ENCODE measurements around the gene DNAH7. TPM values are rescaled to one million over a fixed set of nuclear protein-coding genes. Genes with fewer than 3 reads are reported as not detected.

The DNAH7 gene
- total and polyA plus RNA-seq, 2 donors (not counting 3 experiments of a cell fraction or from before 2014, with no cell fraction given), result 0.15 to 0.24 TPM

- intact Hi-C loops (cut with micrococcal nuclease), result no loop called here
- BruUV-seq (replicated peaks), result no TSS peak
- no peaks in the 10 kb centered on the region for H3K27me3 ChIP-seq (ENCODE audit: control insufficient read depth in 2 of 2, insufficient read depth in 2 of 2, low read length in 2 of 2)
- no peak overlapping the region for H2AFZ ChIP-seq (ENCODE audit: low read depth, low read length)
- H3K79me2 ChIP-seq (ENCODE audit: control insufficient read depth, insufficient read depth, low read length), result no peaks in the 10 kb centered on the region
- TF ChIP-seq EZH2 (IDR thresholded peaks at IDR 0.05; ENCODE audit: borderline replicate concordance, low read depth, low read length, severe bottlenecking) (no peak), GATA2 (IDR thresholded peaks at IDR 0.05; ENCODE audit: insufficient read depth, insufficient read length, low read depth, low read length) (no peak), JUN (IDR thresholded peaks at IDR 0.05; ENCODE audit: borderline replicate concordance, insufficient read depth, insufficient read length, low read depth) (no peak)
- no peak for DNase-seq (ENCODE audit: low read depth, low spot score)
- no peak overlapping the region for H3K4me3 ChIP-seq (replicated peaks in 1 of 3; ENCODE audit: insufficient read depth in 1 of 3, low read depth in 1 of 3, low read length in 3 of 3)
- H3K36me3 ChIP-seq (ENCODE audit: control insufficient read depth in 2 of 2, extremely low read depth in 1 of 2, insufficient read depth in 2 of 2, low read length in 2 of 2), result no peaks in the 10 kb centered on the region
- H3K4me2 ChIP-seq (ENCODE audit: insufficient read depth, low read length), result no peak overlapping the region
- dilution Hi-C loops (cut with MboI; ENCODE audit: extremely low pct_ligation_motif_present, low sequenced_read_pairs), result no loop called here
- FAIRE-seq, result no peak
- no peaks in the 10 kb centered on the region for H3K9me1 ChIP-seq (replicated peaks; ENCODE audit: control insufficient read depth, extremely low read depth, insufficient read depth, low read length)
- H3K4me1 ChIP-seq (ENCODE audit: control insufficient read depth, extremely low read depth, insufficient read depth, low read length), result no peaks in the 10 kb centered on the region
- no peak overlapping the region for H3K27ac ChIP-seq (ENCODE audit: insufficient read depth, low read depth, low read length)
- ChIA-PET POLR2A (no interaction called here), CTCF (no interaction called here)
- H3K9me3 ChIP-seq (replicated peaks; ENCODE audit: control insufficient read depth, insufficient read depth, low read length), result no peaks in the 10 kb centered on the region
- no peaks in the 10 kb centered on the region for H4K20me1 ChIP-seq (replicated peaks; ENCODE audit: control insufficient read depth, extremely low read depth, insufficient read depth, low read length)
- H3K9ac ChIP-seq (replicated peaks; ENCODE audit: extremely low read depth, insufficient read depth, low read length), result no peak overlapping the region
Observed at GRCh38 chr2:195995499-195995898, 73.1 kb downstream of the DNAH7 start.

GRCh38 chr2:195993623-195994022, 75.0 kb downstream of the DNAH7 start:
- Histone ChIP-seq H3K4me2 (ENCODE audit: insufficient read depth, low read length) (no peak overlapping the region), H3K36me3 (ENCODE audit: control insufficient read depth in 2 of 2, extremely low read depth in 1 of 2, insufficient read depth in 2 of 2, low read length in 2 of 2) (no peaks in the 10 kb centered on the region), H3K4me1 (ENCODE audit: control insufficient read depth, extremely low read depth, insufficient read depth, low read length) (no peaks in the 10 kb centered on the region), H3K9me3 (replicated peaks; ENCODE audit: control insufficient read depth, insufficient read depth, low read length) (no peaks in the 10 kb centered on the region), H3K9me1 (replicated peaks; ENCODE audit: control insufficient read depth, extremely low read depth, insufficient read depth, low read length) (no peaks in the 10 kb centered on the region), H3K79me2 (ENCODE audit: control insufficient read depth, insufficient read depth, low read length) (no peaks in the 10 kb centered on the region), H3K4me3 (replicated peaks in 1 of 3; ENCODE audit: insufficient read depth in 1 of 3, low read depth in 1 of 3, low read length in 3 of 3) (no peak overlapping the region), H4K20me1 (replicated peaks; ENCODE audit: control insufficient read depth, extremely low read depth, insufficient read depth, low read length) (no peaks in the 10 kb centered on the region), H3K27me3 (ENCODE audit: control insufficient read depth in 2 of 2, insufficient read depth in 2 of 2, low read length in 2 of 2) (no peaks in the 10 kb centered on the region), H3K27ac (ENCODE audit: insufficient read depth, low read depth, low read length) (no peak overlapping the region), H2AFZ (ENCODE audit: low read depth, low read length) (no peak overlapping the region), H3K9ac (replicated peaks; ENCODE audit: extremely low read depth, insufficient read depth, low read length) (no peak overlapping the region)
- POLR2A ChIA-PET, result no interaction called here
- TF ChIP-seq EZH2 (IDR thresholded peaks at IDR 0.05; ENCODE audit: borderline replicate concordance, low read depth, low read length, severe bottlenecking) (no peak), MAX (IDR thresholded peaks at IDR 0.05; ENCODE audit: insufficient read depth, insufficient read length) (no peak), CTCF (IDR thresholded peaks at IDR 0.05; ENCODE audit: extremely low read depth in 1 of 2, insufficient read depth in 1 of 2, low read depth in 1 of 2, low read length in 2 of 2) (no peak), GATA2 (IDR thresholded peaks at IDR 0.05; ENCODE audit: insufficient read depth, insufficient read length, low read depth, low read length) (no peak), POLR2AphosphoS5 (IDR thresholded peaks at IDR 0.05; ENCODE audit: insufficient read depth, low read depth, low read length) (no peak), POLR2A (IDR thresholded peaks at IDR 0.05; ENCODE audit: low read depth, low read length) (no peak), FOS (IDR thresholded peaks at IDR 0.05; ENCODE audit: borderline replicate concordance, insufficient read depth, low read length) (no peak), MYC (IDR thresholded peaks at IDR 0.05; ENCODE audit: low read depth, low read length) (no peak)
- CTCF ChIA-PET, result no interaction called here
- FAIRE-seq (no peak), DNase-seq (ENCODE audit: low read depth, low spot score) (no peak)
- intact Hi-C loops (cut with micrococcal nuclease) (no loop called here), dilution Hi-C loops (cut with MboI; ENCODE audit: extremely low pct_ligation_motif_present, low sequenced_read_pairs) (no loop called here)
- no TSS peak for BruUV-seq (replicated peaks)
